Prostate gland (tissue), 2 donors: ENCODE data around the gene A1BG. TPM values are rescaled to one million over a fixed set of nuclear protein-coding genes. Genes with fewer than 3 reads are reported as not detected.

Experiments used
- DNase-seq: peaks from one replicate; pipeline ENCODE4 v3.0.0-alpha.2; 2019; ENCODE audit warnings: low spot score
- H3K27ac ChIP-seq, 2 donors: fragments of 200-600 bp; sonication (generic); 2 replicates each; pipeline ENCODE4 v1.5.1; 2017 to 2019
- H3K27me3 ChIP-seq: fragments of 200-600 bp; sonication (generic); replicated peaks from 2 replicates; pipeline ENCODE4 v1.5.1; 2019; ENCODE audit not compliant: insufficient read depth
- H3K36me3 ChIP-seq, 2 donors: fragments of 200-600 bp; sonication (generic); 1 replicate in 1 of 2; 2 replicates in 1 of 2; pipeline versions ENCODE4 v1.5.1 to v1.8.1; 2017 to 2019
- H3K4me1 ChIP-seq: fragments of 200-600 bp; sonication (generic); replicated peaks from 2 replicates; pipeline ENCODE4 v1.5.1; 2019
- H3K4me3 ChIP-seq, 2 donors: fragments of 200-600 bp; sonication (generic); 2 replicates each; pipeline ENCODE4 v1.5.1; 2017 to 2019
- H3K9me3 ChIP-seq: fragments of 200-600 bp; sonication (generic); 2 replicates; pipeline ENCODE4 v1.5.1; 2017
- POLR2A ChIP-seq: fragments of 450-650 bp; IDR thresholded peaks from one replicate; pipeline ENCODE4 v1.6.1; 2016; ENCODE audit warnings: antibody characterized with exemption, mild to moderate bottlenecking
- POLR2AphosphoS5 ChIP-seq: sonication (generic); formaldehyde crosslinking; IDR thresholded peaks from one replicate; pipeline ENCODE4 v1.6.1; 2017; ENCODE audit warnings: antibody characterized with exemption
- WGBS: methylation state at CpG from one replicate; pipeline ENCODE4 v1.1.5; 2018; 5-methylcytosine and 5-hydroxymethylcytosine counted together
- intact Hi-C: fragments of 100-400 bp; cut with DNase I; formaldehyde crosslinking; loops from one replicate; pipeline ENCODE4 v1.14.2; 2022
- total RNA-seq, 2 donors: library from RNA; depleted of rRNA; stranded (reverse); fragments of >200 nt; gene quantifications; one replicate each; pipeline ENCODE4 v1.1.0, GENCODE V29; 2016
- TF ChIP-seq, protein P1 (sequence below), 4 experiments: fragments of 200-600 bp in 2 of 4; fragments of 450-650 bp in 2 of 4; sonication (generic) in 2 of 4; IDR thresholded peaks; 1 replicate in 3 of 4; 2 replicates in 1 of 4; pipeline ENCODE4 v1.5.1; 2016 to 2019; ENCODE audit warnings: antibody characterized with exemption in 4 of 4, mild to moderate bottlenecking in 2 of 4, moderate library complexity in 2 of 4

The A1BG gene
- total RNA-seq, 2 donors from 2014 or later = 5.6 to 25.6 TPM

DNA sequence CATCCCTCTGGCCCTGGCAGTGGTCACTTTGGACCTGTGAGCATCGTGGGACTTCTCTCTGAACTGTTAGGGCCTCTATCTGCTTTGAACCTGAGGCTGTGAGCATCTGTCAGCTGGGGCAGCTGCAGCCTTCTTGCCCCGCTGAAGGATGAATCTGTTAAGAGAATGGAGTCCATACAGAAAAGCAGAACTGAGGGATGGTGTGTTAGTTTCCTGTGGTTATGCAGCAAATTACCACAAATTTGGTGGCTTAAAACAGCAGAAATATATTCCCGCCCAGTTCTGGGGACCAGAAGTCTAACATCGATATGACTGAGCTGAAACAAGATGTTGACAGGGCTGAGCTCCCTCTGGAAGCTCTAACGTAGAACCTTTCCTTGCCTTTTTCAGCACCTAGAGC is 10.9 kb upstream of the A1BG start:
- H3K4me1 ChIP-seq = no peaks in the 10 kb centered on the region
- DNase-seq = no peak
- TF ChIP-seq POLR2AphosphoS5 = no peak
- intact Hi-C loops = loop anchor here (5.0 kb wide), 1 partner anchor 37 kb away; the partner anchor contains the start of gene ZSCAN22
- H3K9me3 ChIP-seq = no peaks in the 10 kb centered on the region
- no peak overlapping the region for H3K4me3 ChIP-seq
- H3K27me3 ChIP-seq = no peaks in the 10 kb centered on the region
- H3K27ac ChIP-seq = no peak overlapping the region
- no peaks in the 10 kb centered on the region for H3K36me3 ChIP-seq
- 89% methylated on average over 5 of the region's 5 CpGs for WGBS

DNA sequence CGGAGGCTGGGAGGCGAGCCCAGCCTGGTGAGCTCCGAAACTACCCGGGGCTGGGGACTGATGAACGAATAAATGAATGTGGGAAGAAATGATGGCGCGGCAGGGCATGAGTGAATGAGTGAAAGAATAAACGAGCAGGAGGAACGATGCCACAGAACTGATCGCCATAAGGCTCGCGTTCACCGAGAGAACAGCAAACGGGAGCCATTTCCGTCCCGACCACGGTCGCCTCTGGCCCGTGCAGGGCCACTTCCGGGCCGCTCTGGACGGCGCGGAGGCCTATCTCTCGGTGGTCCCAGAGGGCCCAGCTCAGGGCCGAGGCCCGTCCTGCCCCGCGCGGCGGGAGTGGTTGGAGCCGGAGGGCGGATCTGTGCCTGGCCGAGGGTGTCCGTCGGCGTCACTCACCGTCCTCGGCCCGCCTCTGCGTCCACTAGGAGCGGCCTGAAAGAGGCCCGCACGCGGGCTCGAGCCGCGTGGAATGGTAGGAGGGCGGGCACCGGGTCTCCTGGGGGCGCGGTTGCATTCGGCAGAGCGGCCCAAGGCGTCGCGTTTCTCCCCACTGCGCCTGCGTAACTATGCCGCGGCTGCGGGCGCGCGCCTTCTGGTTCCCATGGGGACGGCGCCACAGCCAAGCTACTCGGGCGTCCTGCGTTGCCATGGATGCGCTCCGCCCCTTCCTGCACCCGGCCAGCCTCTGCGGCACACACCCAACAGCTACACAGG is 9.1 kb upstream of the A1BG start, which contains the start of gene ZNF497:
ZNF497 (minus strand) TSS at position 480 of the 723 bp plus-strand sequence. CDS start 5,116 bp downstream, outside the sequence.
- H3K36me3 ChIP-seq = no peaks in the 10 kb centered on the region
- H3K27ac ChIP-seq = peak within 1 kb of the TSS; percentile 90
- H3K27me3 ChIP-seq = no peaks in the 10 kb centered on the region
- H3K9me3 ChIP-seq = no peaks in the 10 kb centered on the region
- intact Hi-C loops = loop anchor here (5.0 kb wide), 1 partner anchor 35 kb away; the partner anchor contains the start of gene ZSCAN22
- WGBS = under 1% methylated on average over 29 of the region's 74 CpGs
- no peaks in the 10 kb centered on the region for H3K4me1 ChIP-seq
- peak; percentile 96 for DNase-seq
- H3K4me3 ChIP-seq = peak within 1 kb of the TSS; percentile 55 to 57
- TF ChIP-seq POLR2AphosphoS5 = peak; percentile 92
- TF ChIP-seq POLR2A = peak; percentile 51
- TF ChIP-seq, protein P1, sequence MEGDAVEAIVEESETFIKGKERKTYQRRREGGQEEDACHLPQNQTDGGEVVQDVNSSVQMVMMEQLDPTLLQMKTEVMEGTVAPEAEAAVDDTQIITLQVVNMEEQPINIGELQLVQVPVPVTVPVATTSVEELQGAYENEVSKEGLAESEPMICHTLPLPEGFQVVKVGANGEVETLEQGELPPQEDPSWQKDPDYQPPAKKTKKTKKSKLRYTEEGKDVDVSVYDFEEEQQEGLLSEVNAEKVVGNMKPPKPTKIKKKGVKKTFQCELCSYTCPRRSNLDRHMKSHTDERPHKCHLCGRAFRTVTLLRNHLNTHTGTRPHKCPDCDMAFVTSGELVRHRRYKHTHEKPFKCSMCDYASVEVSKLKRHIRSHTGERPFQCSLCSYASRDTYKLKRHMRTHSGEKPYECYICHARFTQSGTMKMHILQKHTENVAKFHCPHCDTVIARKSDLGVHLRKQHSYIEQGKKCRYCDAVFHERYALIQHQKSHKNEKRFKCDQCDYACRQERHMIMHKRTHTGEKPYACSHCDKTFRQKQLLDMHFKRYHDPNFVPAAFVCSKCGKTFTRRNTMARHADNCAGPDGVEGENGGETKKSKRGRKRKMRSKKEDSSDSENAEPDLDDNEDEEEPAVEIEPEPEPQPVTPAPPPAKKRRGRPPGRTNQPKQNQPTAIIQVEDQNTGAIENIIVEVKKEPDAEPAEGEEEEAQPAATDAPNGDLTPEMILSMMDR (IDR thresholded peaks at IDR 0.05) = peak in 3 of 4 experiments; percentile 17 to 35 (median 33)

DNA sequence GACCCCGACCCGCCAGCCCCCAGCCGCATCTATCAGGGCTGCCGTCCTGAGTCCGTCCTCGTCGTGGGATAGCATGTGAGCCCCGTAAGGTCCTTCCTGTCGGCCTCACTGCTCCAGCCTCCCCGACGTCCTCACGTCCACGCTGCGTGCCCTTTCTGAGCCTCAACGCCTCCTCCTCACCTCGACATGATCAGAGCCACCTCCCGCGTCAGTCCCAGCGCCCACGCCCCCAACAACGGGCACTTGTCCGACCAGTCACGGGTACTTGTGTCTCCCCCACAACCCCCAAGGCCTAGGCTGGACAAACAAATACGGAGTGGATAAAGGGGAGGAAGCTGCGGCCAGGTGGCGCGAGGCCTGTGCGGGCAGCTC is 8.6 kb upstream of the A1BG start:
- Histone ChIP-seq H3K27me3 (no peaks in the 10 kb centered on the region), H3K4me1 (no peaks in the 10 kb centered on the region), H3K9me3 (no peaks in the 10 kb centered on the region), H3K36me3 (no peaks in the 10 kb centered on the region), H3K4me3 (peak overlapping the region; percentile 55 to 57), H3K27ac (peak overlapping the region; percentile 90)
- DNase-seq = peak; percentile 15
- TF ChIP-seq POLR2AphosphoS5 (no peak), POLR2A (no peak)
- TF ChIP-seq, protein P1 (IDR thresholded peaks at IDR 0.05) = no peak
- WGBS = 2% methylated on average over 28 of the region's 28 CpGs
- intact Hi-C loops = loop anchor here (5.0 kb wide), 1 partner anchor 35 kb away; the partner anchor contains the start of gene ZSCAN22

DNA sequence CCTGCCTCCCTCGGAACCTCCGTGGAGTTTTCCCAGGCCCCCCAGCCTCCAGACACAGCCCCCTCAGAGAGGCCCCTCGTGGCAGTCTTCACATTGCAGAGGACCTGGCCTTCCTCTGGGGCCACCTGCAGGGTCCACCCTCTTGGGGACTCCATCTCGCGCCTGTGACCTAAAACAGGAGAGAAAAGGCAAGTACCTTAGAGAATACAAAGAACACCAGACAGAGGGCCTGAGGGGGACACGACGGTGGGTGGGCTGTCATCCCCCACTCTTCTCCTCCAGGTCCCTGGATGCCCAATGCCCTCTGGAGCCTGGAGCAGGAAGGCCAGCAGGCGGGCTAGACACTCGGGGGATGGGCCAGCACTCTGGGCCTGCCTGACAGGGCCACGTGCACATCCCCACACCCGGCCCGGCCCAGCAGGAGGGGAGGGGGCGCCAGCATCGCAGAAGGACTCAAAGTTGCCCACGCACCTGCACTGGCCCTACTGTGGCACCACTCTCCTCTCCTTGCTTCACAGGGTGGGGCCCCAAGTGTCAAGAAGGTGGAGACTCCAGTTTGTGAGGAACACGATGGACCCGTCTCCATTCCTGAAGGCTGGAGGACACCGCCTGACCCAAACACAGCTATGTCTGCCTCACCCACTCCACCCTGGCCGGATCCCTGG is 4.3 kb upstream of the A1BG start:
- no peak for DNase-seq
- WGBS = 72% methylated on average over 19 of the region's 19 CpGs
- Histone ChIP-seq H3K9me3 (no peaks in the 10 kb centered on the region), H3K27ac (no peak overlapping the region), H3K36me3 (no peaks in the 10 kb centered on the region), H3K4me3 (no peak overlapping the region), H3K27me3 (no peaks in the 10 kb centered on the region), H3K4me1 (no peaks in the 10 kb centered on the region)
- intact Hi-C loops = no loop called here
- TF ChIP-seq, protein P1 (IDR thresholded peaks at IDR 0.05) = no peak
- no peak for TF ChIP-seq POLR2A
- TF ChIP-seq POLR2AphosphoS5 = no peak

DNA sequence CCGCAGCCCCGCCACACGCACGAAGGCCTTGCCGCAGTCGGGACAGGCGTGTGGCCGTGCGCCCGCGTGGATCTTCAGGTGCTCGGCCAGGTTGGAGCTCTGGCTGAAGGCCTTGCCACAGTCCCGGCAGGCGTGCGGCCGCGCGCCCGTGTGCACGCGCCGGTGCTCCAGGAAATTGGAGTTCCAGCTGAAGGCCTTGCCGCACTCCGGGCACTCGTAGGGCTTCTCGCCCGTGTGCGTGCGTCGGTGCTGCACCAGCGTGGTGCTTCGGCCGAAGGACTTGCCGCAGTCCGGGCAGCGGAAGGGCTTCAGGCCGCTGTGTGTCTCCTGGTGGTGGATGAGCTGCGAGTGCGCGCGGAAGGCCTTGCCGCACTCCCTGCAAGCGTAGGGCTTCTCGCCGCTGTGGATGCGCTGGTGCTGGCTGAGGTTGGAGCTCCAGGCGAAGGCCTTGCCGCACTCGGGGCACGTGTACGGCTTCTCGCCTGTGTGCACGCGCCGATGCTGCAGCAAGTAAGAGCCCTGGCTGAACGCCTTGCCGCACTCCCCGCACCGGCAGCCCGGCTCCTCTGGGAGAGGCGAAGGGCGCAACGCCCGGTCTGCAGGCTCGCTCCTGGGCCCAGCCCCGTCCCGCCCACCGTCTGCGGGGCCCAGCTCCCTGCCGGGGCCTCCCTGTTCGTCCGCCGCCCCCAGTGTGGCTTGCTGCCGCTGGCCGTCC is 3.6 kb upstream of the A1BG start:
- H3K9me3 ChIP-seq = no peaks in the 10 kb centered on the region
- no peak for DNase-seq
- 56% methylated on average over 57 of the region's 75 CpGs for WGBS
- no peak for TF ChIP-seq POLR2A
- no peak overlapping the region for H3K4me3 ChIP-seq
- H3K27ac ChIP-seq = no peak overlapping the region
- no peaks in the 10 kb centered on the region for H3K36me3 ChIP-seq
- H3K27me3 ChIP-seq = no peaks in the 10 kb centered on the region
- intact Hi-C loops = no loop called here
- H3K4me1 ChIP-seq = no peaks in the 10 kb centered on the region
